OCI-LY3 (cell line): ENCODE measurements around the gene MUSTN1.

ENCODE experiments used
- H2AFZ ChIP-seq: fragments of 200-600, 300-600 bp; shearing (Covaris generic); 2 replicates; pipeline ENCODE4 v1.6.0; 2014; ENCODE audit warnings: antibody characterized with exemption, low read depth, low read length
- H3K27ac ChIP-seq: fragments of 200-600, 300-600 bp; sonication (generic); 2 replicates; pipeline ENCODE4 v1.5.1; 2014; ENCODE audit warnings: mild to moderate bottlenecking, low read length, moderate library complexity, mixed read lengths
- H3K27me3 ChIP-seq: fragments of 200-600, 300-600 bp; sonication (generic); 2 replicates; pipeline ENCODE4 v1.6.1; 2014; ENCODE audit warnings: low read depth, low read length, mixed read lengths
- H3K36me3 ChIP-seq: fragments of 200-600, 300-600 bp; sonication (generic); replicated peaks from 2 replicates; pipeline ENCODE3; 2014; ENCODE audit warnings: low read depth, low read length, mixed read lengths
- H3K4me1 ChIP-seq: fragments of 300-600, 200-600 bp; sonication (generic); 2 replicates; pipeline ENCODE4 v1.6.1; 2014; ENCODE audit warnings: low read length, mixed read lengths
- H3K4me2 ChIP-seq: fragments of 200-600, 300-600 bp; sonication (generic); 2 replicates; pipeline ENCODE4 v1.6.1; 2014; ENCODE audit warnings: low read length, mixed read lengths
- H3K4me3 ChIP-seq: fragments of 300-600, 200-600 bp; sonication (generic); 2 replicates; pipeline ENCODE4 v1.5.1; 2014; ENCODE audit warnings: antibody characterized with exemption, mild to moderate bottlenecking, low read length, moderate library complexity
- H3K79me2 ChIP-seq: fragments of 300-600, 200-600 bp; shearing (Covaris generic); 2 replicates; pipeline ENCODE4 v1.6.1; 2014; ENCODE audit warnings: mild to moderate bottlenecking, low read length, mixed read lengths
- H3K9ac ChIP-seq: fragments of 300-600, 200-600 bp; shearing (Covaris generic); 2 replicates; pipeline ENCODE4 v1.6.0; 2014; ENCODE audit warnings: mild to moderate bottlenecking, low read length, moderate library complexity
- H3K9me3 ChIP-seq: fragments of 200-600, 300-600 bp; shearing (Covaris generic); 2 replicates; pipeline ENCODE4 v1.6.1; 2014; ENCODE audit warnings: low read length, mixed read lengths; ENCODE audit not compliant: insufficient read depth
- H4K20me1 ChIP-seq: fragments of 200-600, 300-600 bp; sonication (generic); 2 replicates; pipeline ENCODE4 v1.6.1; 2016; ENCODE audit warnings: low read length, mixed read lengths; ENCODE audit not compliant: insufficient read depth
- EZH2phosphoT487 ChIP-seq: fragments of 200-600 bp; shearing (Covaris generic); IDR thresholded peaks from 2 replicates; pipeline ENCODE4 v1.6.1; 2018; ENCODE audit warnings: antibody characterized with exemption, mixed run types, low read depth
- TF ChIP-seq, protein P1 (sequence below): fragments of 200-600, 300-600 bp; sonication (generic); IDR thresholded peaks from 2 replicates; pipeline ENCODE4 v1.5.1; 2014; ENCODE audit warnings: antibody characterized with exemption, low read length, low read depth

MUSTN1 gene

DNA sequence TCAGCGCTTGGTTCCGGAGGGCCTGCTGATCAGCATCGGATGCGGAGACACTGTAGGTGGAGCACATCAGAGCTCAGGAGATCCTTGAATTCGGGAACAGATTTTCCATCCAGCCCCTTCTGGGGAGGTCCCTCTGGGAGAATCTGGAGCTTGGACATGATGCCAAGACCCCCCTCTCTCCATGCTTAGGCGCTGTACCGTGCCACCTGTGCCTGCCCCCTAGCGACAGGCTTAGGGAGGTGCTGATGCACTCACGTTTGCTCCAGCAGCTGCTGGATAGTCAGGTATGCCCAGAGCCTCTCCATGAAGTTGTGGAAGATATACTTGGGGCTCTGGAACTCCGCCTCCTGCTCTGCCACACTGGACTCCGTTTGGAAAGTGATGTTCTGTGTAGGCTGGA, 14.1 kb downstream of the MUSTN1 start:
- Histone ChIP-seq H3K9ac (no peak overlapping the region), H3K79me2 (no peaks in the 10 kb centered on the region), H3K4me2 (no peak overlapping the region), H3K4me1 (no peaks in the 10 kb centered on the region), H3K36me3 (no peaks in the 10 kb centered on the region), H3K9me3 (no peaks in the 10 kb centered on the region), H2AFZ (no peak overlapping the region), H3K27me3 (no peaks in the 10 kb centered on the region), H3K4me3 (no peak overlapping the region), H3K27ac (no peak overlapping the region), H4K20me1 (no peaks in the 10 kb centered on the region)
- TF ChIP-seq, protein P1, sequence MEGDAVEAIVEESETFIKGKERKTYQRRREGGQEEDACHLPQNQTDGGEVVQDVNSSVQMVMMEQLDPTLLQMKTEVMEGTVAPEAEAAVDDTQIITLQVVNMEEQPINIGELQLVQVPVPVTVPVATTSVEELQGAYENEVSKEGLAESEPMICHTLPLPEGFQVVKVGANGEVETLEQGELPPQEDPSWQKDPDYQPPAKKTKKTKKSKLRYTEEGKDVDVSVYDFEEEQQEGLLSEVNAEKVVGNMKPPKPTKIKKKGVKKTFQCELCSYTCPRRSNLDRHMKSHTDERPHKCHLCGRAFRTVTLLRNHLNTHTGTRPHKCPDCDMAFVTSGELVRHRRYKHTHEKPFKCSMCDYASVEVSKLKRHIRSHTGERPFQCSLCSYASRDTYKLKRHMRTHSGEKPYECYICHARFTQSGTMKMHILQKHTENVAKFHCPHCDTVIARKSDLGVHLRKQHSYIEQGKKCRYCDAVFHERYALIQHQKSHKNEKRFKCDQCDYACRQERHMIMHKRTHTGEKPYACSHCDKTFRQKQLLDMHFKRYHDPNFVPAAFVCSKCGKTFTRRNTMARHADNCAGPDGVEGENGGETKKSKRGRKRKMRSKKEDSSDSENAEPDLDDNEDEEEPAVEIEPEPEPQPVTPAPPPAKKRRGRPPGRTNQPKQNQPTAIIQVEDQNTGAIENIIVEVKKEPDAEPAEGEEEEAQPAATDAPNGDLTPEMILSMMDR, result peak; percentile 88
- TF ChIP-seq EZH2phosphoT487, result no peak

DNA sequence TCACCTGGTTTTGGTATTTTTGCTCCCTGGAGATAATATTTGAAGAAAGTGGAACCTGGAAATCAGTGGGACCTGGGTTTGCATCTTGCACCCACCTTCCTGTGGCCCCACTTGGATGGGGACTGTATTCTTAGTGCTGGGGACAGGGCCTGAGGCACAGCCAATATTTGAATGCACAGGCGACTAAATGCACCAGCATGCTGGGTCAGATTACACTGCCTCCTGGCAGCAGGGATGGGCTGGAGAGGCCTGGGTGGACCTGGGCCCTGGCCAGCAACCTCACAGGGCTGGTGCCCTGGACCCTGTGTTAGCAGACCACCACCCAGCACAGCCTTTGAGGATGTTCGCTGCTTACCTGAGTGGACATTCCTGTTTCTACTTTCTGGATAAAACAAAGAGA, 14.9 kb downstream of the MUSTN1 start:
- H3K4me1 ChIP-seq, result no peaks in the 10 kb centered on the region
- H3K36me3 ChIP-seq, result no peaks in the 10 kb centered on the region
- H3K9me3 ChIP-seq, result no peaks in the 10 kb centered on the region
- H3K79me2 ChIP-seq, result no peaks in the 10 kb centered on the region
- TF ChIP-seq EZH2phosphoT487, result no peak
- TF ChIP-seq, protein P1, result no peak
- H4K20me1 ChIP-seq, result no peaks in the 10 kb centered on the region
- H3K4me2 ChIP-seq, result no peak overlapping the region
- H2AFZ ChIP-seq, result no peak overlapping the region
- H3K9ac ChIP-seq, result no peak overlapping the region
- no peaks in the 10 kb centered on the region for H3K27me3 ChIP-seq
- no peak overlapping the region for H3K4me3 ChIP-seq
- H3K27ac ChIP-seq, result no peak overlapping the region

DNA sequence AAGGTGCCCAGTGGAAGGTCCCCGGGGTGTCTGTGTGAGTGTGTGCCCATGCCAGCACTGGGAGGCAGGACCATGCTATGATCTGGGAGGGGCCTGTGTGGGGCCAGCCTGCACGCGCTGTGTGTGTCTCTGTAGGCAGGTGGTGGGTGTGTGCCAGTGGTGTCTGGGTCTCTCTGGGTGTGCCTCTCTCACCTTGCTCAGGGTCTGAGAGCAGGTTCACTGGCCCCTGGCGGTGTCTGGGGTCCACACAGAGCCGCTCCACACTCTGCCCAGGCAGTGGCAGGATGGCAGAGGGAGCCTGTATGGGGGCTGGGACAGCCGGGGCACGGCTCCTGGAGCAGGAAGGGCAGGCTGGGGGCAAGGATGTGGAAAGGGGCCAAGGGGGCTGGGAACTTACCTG, 17.0 kb downstream of the MUSTN1 start:
- no peak for TF ChIP-seq EZH2phosphoT487
- TF ChIP-seq, protein P1, result no peak
- Histone ChIP-seq H3K27ac (no peak overlapping the region), H4K20me1 (no peaks in the 10 kb centered on the region), H3K4me2 (no peak overlapping the region), H3K27me3 (no peaks in the 10 kb centered on the region), H3K4me3 (no peak overlapping the region), H2AFZ (no peak overlapping the region), H3K36me3 (no peaks in the 10 kb centered on the region), H3K79me2 (no peaks in the 10 kb centered on the region), H3K4me1 (no peaks in the 10 kb centered on the region), H3K9ac (no peak overlapping the region), H3K9me3 (no peaks in the 10 kb centered on the region)

DNA sequence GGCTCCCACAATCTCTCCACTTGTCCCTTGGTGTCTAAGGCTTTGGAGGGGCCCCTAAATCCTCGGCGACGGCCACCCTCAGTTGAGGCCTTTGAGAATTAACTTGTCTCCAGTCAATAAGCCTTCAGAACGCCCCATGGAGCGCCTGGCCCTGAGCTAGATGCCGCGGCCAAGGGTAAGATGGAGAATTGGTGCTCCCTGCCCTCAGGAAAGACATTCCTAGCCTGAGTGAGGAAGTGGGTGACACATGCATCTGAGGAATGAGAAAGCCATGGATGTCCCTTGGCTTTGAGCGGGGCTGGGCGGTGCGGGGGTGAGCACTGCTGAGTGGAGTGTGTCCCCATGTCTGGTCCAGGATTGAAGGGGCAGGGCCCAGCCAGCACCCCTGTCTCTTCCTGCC, 17.6 kb downstream of the MUSTN1 start:
- Histone ChIP-seq H3K9ac (no peak overlapping the region), H3K27ac (no peak overlapping the region), H3K27me3 (no peaks in the 10 kb centered on the region), H3K4me1 (no peaks in the 10 kb centered on the region), H3K4me2 (no peak overlapping the region), H3K4me3 (no peak overlapping the region), H4K20me1 (no peaks in the 10 kb centered on the region), H3K36me3 (no peaks in the 10 kb centered on the region), H2AFZ (no peak overlapping the region), H3K79me2 (no peaks in the 10 kb centered on the region), H3K9me3 (no peaks in the 10 kb centered on the region)
- TF ChIP-seq, protein P1, result no peak
- no peak for TF ChIP-seq EZH2phosphoT487
